Endothelial cell of umbilical vein (primary cell): ENCODE measurements around the gene MED8. TPM values are rescaled to one million over a fixed set of nuclear protein-coding genes. Genes with fewer than 3 reads are reported as not detected.

Source experiments
- BruUV-seq: library from RNA; stranded (reverse); fragments of 400-500 nt; replicated peaks from 2 replicates; lab custom pipeline; 2021; lab: Mats Ljungman, UMichigan
- CTCF ChIA-PET: fragments of 300-600, 350-600 bp; sonication (Branson Sonifier 250); formaldehyde crosslinking; loops from one replicate; lab custom pipeline; 2021; ENCODE audit warnings: antibody characterized with exemption, inconsistent platforms; lab: Charles Lee
- POLR2A ChIA-PET: fragments of 300-600, 350-600 bp; sonication (Branson Sonifier 250); formaldehyde crosslinking; loops from one replicate; lab custom pipeline; 2021; ENCODE audit warnings: antibody characterized with exemption, inconsistent platforms; lab: Charles Lee
- DNase-seq: peaks from one replicate; pipeline ENCODE4 v3.0.0-alpha.2; 2011; ENCODE audit warnings: low read depth, low spot score
- FAIRE-seq: peaks from 2 replicates; lab custom pipeline; 2011; peaks lifted over from hg19 to GRCh38; lab: Jason Lieb, UNC
- H2AFZ ChIP-seq: 2 replicates; pipeline ENCODE4 v1.6.0; 2012; ENCODE audit warnings: low read depth, low read length, control low read depth, inconsistent platforms
- H3K27ac ChIP-seq: 2 replicates; pipeline ENCODE4 v1.5.1; 2011; ENCODE audit warnings: low read depth, mild to moderate bottlenecking, control low read depth, low read length, moderate library complexity; ENCODE audit not compliant: insufficient read depth
- H3K27me3 ChIP-seq, 2 experiments: 2 replicates each; pipeline versions ENCODE4 v1.6.0 to v1.6.1; 2011; ENCODE audit warnings: low read length in 2 of 2, mixed read lengths in 1 of 2; ENCODE audit not compliant: control insufficient read depth in 2 of 2, insufficient read depth in 2 of 2
- H3K36me3 ChIP-seq, 2 experiments: 2 replicates in 1 of 2; 3 replicates in 1 of 2; pipeline ENCODE4 v1.5.1; 2011; ENCODE audit warnings: low read length in 2 of 2, mild to moderate bottlenecking in 1 of 2, moderate library complexity in 1 of 2; ENCODE audit not compliant: control insufficient read depth in 2 of 2, insufficient read depth in 2 of 2; ENCODE audit errors: extremely low read depth in 1 of 2
- H3K4me1 ChIP-seq: 3 replicates; pipeline ENCODE4 v1.5.1; 2011; ENCODE audit warnings: mild to moderate bottlenecking, low read length; ENCODE audit not compliant: control insufficient read depth, insufficient read depth; ENCODE audit errors: extremely low read depth
- H3K4me2 ChIP-seq: 2 replicates; pipeline ENCODE4 v1.6.1; 2011; ENCODE audit warnings: low read length, control low read depth, mixed read lengths; ENCODE audit not compliant: insufficient read depth
- H3K4me3 ChIP-seq, 3 experiments: fragments of 200-600 bp in 1 of 3; sonication (generic), shearing (Covaris generic) in 1 of 3; replicated peaks in 1 of 3; 2 replicates each; pipeline ENCODE4 v1.5.1; 2011 to 2016; ENCODE audit warnings: control low read depth in 3 of 3, low read length in 3 of 3, mild to moderate bottlenecking in 2 of 3, inconsistent platforms in 1 of 3, low read depth in 1 of 3, moderate library complexity in 1 of 3; ENCODE audit not compliant: insufficient read depth in 1 of 3
- H3K79me2 ChIP-seq: 2 replicates; pipeline ENCODE4 v1.6.0; 2012; ENCODE audit warnings: low read length, inconsistent platforms; ENCODE audit not compliant: control insufficient read depth, insufficient read depth
- H3K9ac ChIP-seq: replicated peaks from 2 replicates; pipeline ENCODE3; 2011; ENCODE audit warnings: low read length, control low read depth; ENCODE audit not compliant: insufficient read depth; ENCODE audit errors: extremely low read depth
- H3K9me1 ChIP-seq: replicated peaks from 3 replicates; pipeline ENCODE4 v1.6.0; 2011; ENCODE audit warnings: mild to moderate bottlenecking, low read length; ENCODE audit not compliant: control insufficient read depth, insufficient read depth; ENCODE audit errors: extremely low read depth
- H3K9me3 ChIP-seq: replicated peaks from 2 replicates; pipeline ENCODE4 v1.5.1; 2012; ENCODE audit warnings: low read length, inconsistent platforms; ENCODE audit not compliant: control insufficient read depth, insufficient read depth
- H4K20me1 ChIP-seq: replicated peaks from 2 replicates; pipeline ENCODE3; 2011; ENCODE audit warnings: mild to moderate bottlenecking, low read length; ENCODE audit not compliant: control insufficient read depth, insufficient read depth; ENCODE audit errors: extremely low read depth
- EZH2 ChIP-seq: IDR thresholded peaks from 2 replicates; pipeline ENCODE4 v1.6.1; 2012; ENCODE audit warnings: borderline replicate concordance, low read depth, mild to moderate bottlenecking, moderate library complexity, low read length, inconsistent platforms; ENCODE audit not compliant: severe bottlenecking
- FOS ChIP-seq: IDR thresholded peaks from 2 replicates; pipeline ENCODE4 v1.6.1; 2011; ENCODE audit warnings: mild to moderate bottlenecking, low read length, moderate library complexity, borderline replicate concordance; ENCODE audit not compliant: insufficient read depth
- GATA2 ChIP-seq: IDR thresholded peaks from 2 replicates; pipeline ENCODE4 v1.7.0; 2011; ENCODE audit warnings: low read depth, mild to moderate bottlenecking, moderate library complexity, mixed read lengths, low read length; ENCODE audit not compliant: insufficient read length, insufficient read depth
- JUN ChIP-seq: IDR thresholded peaks from 2 replicates; pipeline ENCODE4 v1.6.1; 2011; ENCODE audit warnings: borderline replicate concordance, low read depth; ENCODE audit not compliant: insufficient read length, insufficient read depth
- MYC ChIP-seq: IDR thresholded peaks from one replicate; pipeline ENCODE4 v1.6.1; 2011; ENCODE audit warnings: mild to moderate bottlenecking, low read depth, low read length
- POLR2A ChIP-seq: IDR thresholded peaks from 2 replicates; pipeline ENCODE4 v1.6.1; 2012; ENCODE audit warnings: low read depth, mild to moderate bottlenecking, control low read depth, low read length
- POLR2AphosphoS5 ChIP-seq: IDR thresholded peaks from 2 replicates; pipeline ENCODE4 v1.6.1; 2012; ENCODE audit warnings: low read depth, mild to moderate bottlenecking, control low read depth, low read length, moderate library complexity; ENCODE audit not compliant: insufficient read depth
- dilution Hi-C: fragments of 300-500 bp; cut with MboI; formaldehyde crosslinking; loops from one replicate; pipeline ENCODE4 v1.15.0; 2019; ENCODE audit warnings: low sequenced_read_pairs; ENCODE audit not compliant: extremely low pct_ligation_motif_present
- intact Hi-C: fragments of 100-400 bp; cut with micrococcal nuclease; formaldehyde crosslinking; loops from one replicate; pipeline ENCODE4 v1.10.0; 2022
- polyA plus RNA-seq, 4 experiments: library from polyadenylated mRNA; depleted of rRNA in 3 of 4; stranded (reverse) in 3 of 4; unstranded in 1 of 4; fragments of >200 nt; gene quantifications; 2 replicates each; pipeline versions ENCODE4 v1.2.1 to v1.2.3, GENCODE V29; 2011 to 2012; ENCODE audit warnings: missing spikeins in 1 of 4
- total RNA-seq: library from RNA; stranded (reverse); gene quantifications from 2 replicates; pipeline ENCODE4 v1.2.3, GENCODE V29; 2021
- TF ChIP-seq, protein P1 (sequence below), 2 donors: IDR thresholded peaks; 1 replicate in 1 of 2; 2 replicates in 1 of 2; pipeline ENCODE4 v1.5.1; 2011; ENCODE audit warnings: low read length in 2 of 2, mild to moderate bottlenecking in 2 of 2, moderate library complexity in 2 of 2, control low read depth in 1 of 2, inconsistent platforms in 1 of 2, low read depth in 1 of 2; ENCODE audit not compliant: insufficient read depth in 1 of 2; ENCODE audit errors: extremely low read depth in 1 of 2
- TF ChIP-seq, protein P2 (sequence below): IDR thresholded peaks from 2 replicates; pipeline ENCODE4 v1.6.1; 2011; ENCODE audit not compliant: insufficient read depth, insufficient read length

The MED8 gene
- total and polyA plus RNA-seq, 2 donors (not counting 3 experiments of a cell fraction or from before 2014, with no cell fraction given): 19.6 to 45.6 TPM

DNA sequence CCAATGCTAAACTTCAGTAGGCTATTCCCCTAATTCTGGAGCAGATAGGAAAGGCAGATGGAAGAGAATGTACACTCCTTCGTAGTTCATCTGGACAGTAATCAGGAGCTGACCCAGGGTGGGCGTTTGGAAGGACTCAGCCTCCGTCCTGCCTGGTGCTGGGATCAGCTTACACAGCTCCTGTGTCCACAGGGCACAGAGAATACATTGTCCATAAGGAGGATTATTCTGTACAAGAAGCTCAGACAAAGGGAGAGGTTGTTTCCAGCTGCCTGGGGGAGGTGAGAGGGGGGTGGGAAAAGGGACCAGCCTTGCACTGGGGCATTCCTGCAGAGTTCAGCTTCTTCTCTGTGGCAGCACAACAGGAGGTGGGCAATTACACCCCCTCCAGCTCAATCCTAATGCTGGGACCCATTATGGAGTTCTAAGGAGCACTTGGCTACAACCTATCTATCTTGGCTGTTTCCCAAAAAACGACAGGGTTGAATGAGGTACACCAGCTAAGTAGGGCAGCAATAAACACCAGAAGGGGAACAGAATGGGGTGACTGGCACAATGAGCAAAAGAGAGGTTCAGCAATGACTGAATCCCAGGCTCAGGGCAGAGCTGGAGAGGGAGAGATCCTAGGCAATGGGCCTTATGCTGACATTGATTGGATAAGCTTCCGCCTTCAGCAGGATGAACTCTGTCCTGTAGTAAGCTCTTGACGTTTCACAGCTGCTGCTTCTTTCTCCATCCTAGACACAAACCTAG, 7.4 kb downstream of the MED8 start:
- Histone ChIP-seq H3K27me3 (no peaks in the 10 kb centered on the region), H4K20me1 (no peaks in the 10 kb centered on the region), H3K4me1 (no peaks in the 10 kb centered on the region), H3K36me3 (peaks cover 18 to 50% of the 10 kb centered on the region in 2 experiments), H3K9me1 (no peaks in the 10 kb centered on the region), H3K79me2 (no peaks in the 10 kb centered on the region), H3K4me2 (no peak overlapping the region), H3K4me3 (no peak overlapping the region), H3K27ac (no peak overlapping the region), H3K9ac (no peak overlapping the region), H2AFZ (no peak overlapping the region), H3K9me3 (no peaks in the 10 kb centered on the region)
- DNase-seq (no peak), FAIRE-seq (no peak)
- dilution Hi-C loops (no loop called here), intact Hi-C loops (no loop called here)
- no TSS peak for BruUV-seq
- POLR2A ChIA-PET: interaction anchor here (0.9 kb wide), 1 partner anchor 14 kb away, joined by 3 read pairs; the partner anchor contains the start of gene ELOVL1
- CTCF ChIA-PET: interaction anchor here (0.9 to 2.4 kb wide), 4 partner anchors 14 to 144 kb away, joined by 3 to 17 read pairs (median 4); partner anchors contain the start of gene ELOVL1
- TF ChIP-seq, protein P1, sequence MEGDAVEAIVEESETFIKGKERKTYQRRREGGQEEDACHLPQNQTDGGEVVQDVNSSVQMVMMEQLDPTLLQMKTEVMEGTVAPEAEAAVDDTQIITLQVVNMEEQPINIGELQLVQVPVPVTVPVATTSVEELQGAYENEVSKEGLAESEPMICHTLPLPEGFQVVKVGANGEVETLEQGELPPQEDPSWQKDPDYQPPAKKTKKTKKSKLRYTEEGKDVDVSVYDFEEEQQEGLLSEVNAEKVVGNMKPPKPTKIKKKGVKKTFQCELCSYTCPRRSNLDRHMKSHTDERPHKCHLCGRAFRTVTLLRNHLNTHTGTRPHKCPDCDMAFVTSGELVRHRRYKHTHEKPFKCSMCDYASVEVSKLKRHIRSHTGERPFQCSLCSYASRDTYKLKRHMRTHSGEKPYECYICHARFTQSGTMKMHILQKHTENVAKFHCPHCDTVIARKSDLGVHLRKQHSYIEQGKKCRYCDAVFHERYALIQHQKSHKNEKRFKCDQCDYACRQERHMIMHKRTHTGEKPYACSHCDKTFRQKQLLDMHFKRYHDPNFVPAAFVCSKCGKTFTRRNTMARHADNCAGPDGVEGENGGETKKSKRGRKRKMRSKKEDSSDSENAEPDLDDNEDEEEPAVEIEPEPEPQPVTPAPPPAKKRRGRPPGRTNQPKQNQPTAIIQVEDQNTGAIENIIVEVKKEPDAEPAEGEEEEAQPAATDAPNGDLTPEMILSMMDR (IDR thresholded peaks at IDR 0.05; ENCODE audit: extremely low read depth in 1 of 2, insufficient read depth in 1 of 2, low read depth in 1 of 2, low read length in 2 of 2): no peak
- TF ChIP-seq FOS (no peak), JUN (no peak), POLR2AphosphoS5 (no peak), GATA2 (no peak), EZH2 (no peak), MYC (no peak), POLR2A (no peak)
- TF ChIP-seq, protein P2, sequence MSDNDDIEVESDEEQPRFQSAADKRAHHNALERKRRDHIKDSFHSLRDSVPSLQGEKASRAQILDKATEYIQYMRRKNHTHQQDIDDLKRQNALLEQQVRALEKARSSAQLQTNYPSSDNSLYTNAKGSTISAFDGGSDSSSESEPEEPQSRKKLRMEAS: no peak
